H1 (cell line): ENCODE data around the gene HDAC10.

Source experiments
- GABPA ChIP-seq: IDR thresholded peaks from 2 replicates; pipeline ENCODE4 v1.6.1; 2011; ENCODE audit warnings: mild to moderate bottlenecking, low read length, moderate library complexity, borderline replicate concordance; ENCODE audit not compliant: insufficient read depth
- TCF12 ChIP-seq: IDR thresholded peaks from 2 replicates; pipeline ENCODE4 v1.6.1; 2011; ENCODE audit warnings: low read depth, mild to moderate bottlenecking, low read length

DNA sequence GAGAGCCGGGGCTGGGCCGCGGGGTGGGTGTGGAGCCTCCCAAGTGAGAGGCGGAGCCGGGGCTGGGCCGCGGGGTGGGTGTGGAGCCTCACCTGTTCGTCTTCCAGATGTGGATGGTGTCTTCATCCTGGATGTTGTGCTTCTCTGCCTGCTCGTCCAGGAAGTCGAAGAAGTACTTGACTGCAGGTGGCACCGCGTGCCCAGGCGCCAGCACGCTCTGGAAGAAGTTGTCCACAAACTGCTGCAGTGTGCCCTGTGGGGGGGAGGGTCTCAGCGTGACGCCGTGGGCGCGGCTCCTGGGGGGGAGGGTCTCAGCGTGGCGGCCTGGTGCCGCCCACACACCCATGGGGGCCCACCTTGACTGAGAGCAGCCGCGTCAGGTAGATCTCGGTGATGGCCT lies 26.7 kb upstream of the HDAC10 start:
- TF ChIP-seq GABPA = no peak
- no peak for TF ChIP-seq TCF12
